ENCODE measurements around the gene GLT1D1.

GLT1D1 gene

DNA sequence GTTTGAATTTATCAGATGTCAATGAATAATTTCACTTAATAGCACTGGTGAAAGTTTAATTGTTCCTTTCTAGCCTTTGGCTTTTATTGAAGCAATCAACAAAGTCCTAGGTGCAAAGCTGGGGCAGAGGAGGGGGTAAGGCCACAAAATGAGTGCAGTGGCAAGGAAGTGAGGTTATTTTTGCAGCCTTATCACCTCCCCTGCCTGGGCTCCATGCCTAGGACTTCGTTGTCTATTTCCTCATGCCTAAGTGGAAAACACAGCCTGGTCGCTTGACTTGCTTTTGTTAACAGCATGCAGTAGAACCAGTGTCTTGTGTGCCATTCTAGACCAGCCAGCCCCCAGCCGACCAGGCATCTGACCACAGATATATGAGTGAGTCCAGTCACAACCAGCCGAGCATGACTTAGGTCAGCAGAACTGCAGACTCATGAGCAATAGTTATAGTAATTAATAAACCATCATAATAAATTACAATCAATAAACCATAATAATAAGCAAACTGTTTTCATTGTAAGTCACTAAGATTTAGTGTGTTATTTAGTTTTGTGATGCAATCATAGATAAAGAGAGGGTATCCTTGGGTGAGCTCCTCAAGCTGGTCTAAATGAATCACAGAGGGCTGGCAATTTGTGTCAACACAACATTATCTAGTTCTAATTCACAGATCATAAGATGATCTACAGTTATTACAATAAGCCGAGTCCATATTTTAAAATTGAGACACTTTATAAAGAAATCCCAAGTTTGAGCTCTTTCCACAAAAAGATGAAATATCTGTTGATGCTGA lies 156.8 kb downstream of the GLT1D1 start:
- DNase-seq (ENCODE audit: low read depth): no peak
- in situ Hi-C loops (cut with HindIII; ENCODE audit: low sequenced_read_pairs): no loop called here
- H3K4me3 ChIP-seq (ENCODE audit: low read depth, low read length): no peak overlapping the region
- TF ChIP-seq, protein P1, sequence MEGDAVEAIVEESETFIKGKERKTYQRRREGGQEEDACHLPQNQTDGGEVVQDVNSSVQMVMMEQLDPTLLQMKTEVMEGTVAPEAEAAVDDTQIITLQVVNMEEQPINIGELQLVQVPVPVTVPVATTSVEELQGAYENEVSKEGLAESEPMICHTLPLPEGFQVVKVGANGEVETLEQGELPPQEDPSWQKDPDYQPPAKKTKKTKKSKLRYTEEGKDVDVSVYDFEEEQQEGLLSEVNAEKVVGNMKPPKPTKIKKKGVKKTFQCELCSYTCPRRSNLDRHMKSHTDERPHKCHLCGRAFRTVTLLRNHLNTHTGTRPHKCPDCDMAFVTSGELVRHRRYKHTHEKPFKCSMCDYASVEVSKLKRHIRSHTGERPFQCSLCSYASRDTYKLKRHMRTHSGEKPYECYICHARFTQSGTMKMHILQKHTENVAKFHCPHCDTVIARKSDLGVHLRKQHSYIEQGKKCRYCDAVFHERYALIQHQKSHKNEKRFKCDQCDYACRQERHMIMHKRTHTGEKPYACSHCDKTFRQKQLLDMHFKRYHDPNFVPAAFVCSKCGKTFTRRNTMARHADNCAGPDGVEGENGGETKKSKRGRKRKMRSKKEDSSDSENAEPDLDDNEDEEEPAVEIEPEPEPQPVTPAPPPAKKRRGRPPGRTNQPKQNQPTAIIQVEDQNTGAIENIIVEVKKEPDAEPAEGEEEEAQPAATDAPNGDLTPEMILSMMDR (IDR thresholded peaks at IDR 0.05; ENCODE audit: low read depth, low read length, missing control alignments): no peak

DNA sequence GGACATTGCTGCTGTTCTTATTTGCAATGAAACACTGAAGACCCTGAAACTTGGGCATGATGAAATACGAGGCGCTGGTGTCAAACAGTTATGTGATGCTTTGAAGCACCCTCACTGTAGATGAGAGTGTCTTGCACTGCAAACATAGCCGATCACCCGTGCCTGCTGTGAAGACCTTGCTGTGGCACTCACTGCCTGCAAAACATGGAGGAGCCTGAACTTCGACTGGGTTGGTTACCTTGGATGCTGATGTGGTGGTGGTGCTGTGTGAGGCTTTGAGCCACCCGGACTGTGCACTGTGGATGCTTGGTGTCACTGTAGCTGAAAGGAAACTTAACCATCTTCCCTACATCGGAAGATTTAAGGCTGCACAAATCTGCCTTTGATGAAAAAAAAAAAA lies 162.9 kb downstream of the GLT1D1 start:
- H3K4me3 ChIP-seq (ENCODE audit: low read depth, low read length): no peak overlapping the region
- TF ChIP-seq, protein P1 (IDR thresholded peaks at IDR 0.05; ENCODE audit: low read depth, low read length, missing control alignments): no peak
- in situ Hi-C loops (cut with HindIII; ENCODE audit: low sequenced_read_pairs): no loop called here
- DNase-seq (ENCODE audit: low read depth): no peak

DNA sequence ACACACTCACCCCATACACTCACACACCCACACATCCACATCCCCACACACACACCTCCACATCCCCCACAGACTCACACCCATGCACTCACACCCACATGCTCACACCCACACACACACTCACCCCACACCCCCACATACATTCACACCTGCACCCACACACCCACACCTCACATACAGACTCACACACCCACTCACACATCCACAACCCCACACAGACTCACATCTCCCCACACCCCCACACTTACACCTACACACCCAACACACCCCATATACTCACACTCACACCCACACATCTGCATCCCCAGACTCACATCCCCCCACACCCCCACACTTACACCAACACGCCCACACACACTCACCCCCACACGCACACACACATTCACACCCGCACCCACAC lies 171.8 kb downstream of the GLT1D1 start:
- TF ChIP-seq, protein P1 (IDR thresholded peaks at IDR 0.05; ENCODE audit: low read depth, low read length, missing control alignments): no peak
- no peak overlapping the region for H3K4me3 ChIP-seq (ENCODE audit: low read depth, low read length)
- DNase-seq (ENCODE audit: low read depth): no peak
- in situ Hi-C loops (cut with HindIII; ENCODE audit: low sequenced_read_pairs): no loop called here

DNA sequence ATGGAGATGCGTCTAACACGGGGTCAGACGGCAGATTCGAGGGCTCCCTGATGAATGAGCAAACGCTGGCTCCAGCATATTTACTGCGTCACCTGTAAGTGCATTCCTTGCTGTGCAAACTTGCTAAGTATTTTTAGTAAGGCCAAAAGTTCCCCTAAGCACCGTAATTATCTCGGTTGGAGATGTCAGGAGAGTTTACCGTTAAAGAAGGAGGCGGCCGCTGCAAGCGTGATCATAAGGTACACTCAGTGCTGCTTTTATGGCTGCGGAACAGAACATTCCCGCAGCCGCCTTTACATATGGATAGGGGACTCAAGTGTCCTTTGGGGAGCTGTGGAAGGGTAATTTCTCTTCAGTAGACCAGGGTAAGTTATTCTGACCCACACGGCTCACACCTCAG lies 175.6 kb downstream of the GLT1D1 start:
- no peak overlapping the region for H3K4me3 ChIP-seq (ENCODE audit: low read depth, low read length)
- TF ChIP-seq, protein P1 (IDR thresholded peaks at IDR 0.05; ENCODE audit: low read depth, low read length, missing control alignments): no peak
- in situ Hi-C loops (cut with HindIII; ENCODE audit: low sequenced_read_pairs): no loop called here
- no peak for DNase-seq (ENCODE audit: low read depth)
